ENCODE results near the gene AQR.

DNA sequence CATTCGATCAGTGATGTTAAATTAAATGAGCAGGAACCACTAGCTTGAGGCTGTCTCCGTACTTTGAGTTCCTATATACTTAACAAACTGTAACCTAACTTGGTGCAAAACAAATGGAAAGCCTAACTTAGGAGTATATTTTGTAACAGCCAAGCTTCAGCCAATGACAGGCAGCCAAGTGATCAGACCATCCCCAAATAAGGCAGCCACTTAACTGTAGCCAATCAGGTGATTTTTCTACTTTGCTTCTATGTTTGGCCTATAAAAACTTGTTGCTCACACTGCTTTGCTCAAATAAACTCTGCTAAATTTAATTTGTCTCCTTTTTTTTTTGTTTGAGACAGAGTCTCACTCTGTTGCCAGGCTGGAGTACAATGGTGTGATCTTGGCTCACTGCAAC, 37.9 kb upstream of the AQR start:
- TF ChIP-seq EZH2 (IDR thresholded peaks at IDR 0.05; ENCODE audit: borderline replicate concordance, insufficient read depth, low read length, poor library complexity, severe bottlenecking) = no peak
- TF ChIP-seq MXI1 (conservative IDR thresholded peaks at IDR 0.05; ENCODE audit: poor library complexity, severe bottlenecking) = no peak
- TF ChIP-seq, protein P1, sequence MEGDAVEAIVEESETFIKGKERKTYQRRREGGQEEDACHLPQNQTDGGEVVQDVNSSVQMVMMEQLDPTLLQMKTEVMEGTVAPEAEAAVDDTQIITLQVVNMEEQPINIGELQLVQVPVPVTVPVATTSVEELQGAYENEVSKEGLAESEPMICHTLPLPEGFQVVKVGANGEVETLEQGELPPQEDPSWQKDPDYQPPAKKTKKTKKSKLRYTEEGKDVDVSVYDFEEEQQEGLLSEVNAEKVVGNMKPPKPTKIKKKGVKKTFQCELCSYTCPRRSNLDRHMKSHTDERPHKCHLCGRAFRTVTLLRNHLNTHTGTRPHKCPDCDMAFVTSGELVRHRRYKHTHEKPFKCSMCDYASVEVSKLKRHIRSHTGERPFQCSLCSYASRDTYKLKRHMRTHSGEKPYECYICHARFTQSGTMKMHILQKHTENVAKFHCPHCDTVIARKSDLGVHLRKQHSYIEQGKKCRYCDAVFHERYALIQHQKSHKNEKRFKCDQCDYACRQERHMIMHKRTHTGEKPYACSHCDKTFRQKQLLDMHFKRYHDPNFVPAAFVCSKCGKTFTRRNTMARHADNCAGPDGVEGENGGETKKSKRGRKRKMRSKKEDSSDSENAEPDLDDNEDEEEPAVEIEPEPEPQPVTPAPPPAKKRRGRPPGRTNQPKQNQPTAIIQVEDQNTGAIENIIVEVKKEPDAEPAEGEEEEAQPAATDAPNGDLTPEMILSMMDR (IDR thresholded peaks at IDR 0.05; ENCODE audit: poor library complexity, severe bottlenecking) = no peak

Measured in neural cell (in vitro differentiated cells).